Right lobe of liver (tissue), 4 donors: ENCODE measurements around the gene XPO1.

Source experiments
- CTCF ChIP-seq, 4 donors: fragments of 200-600 bp in 3 of 4; fragments of 450-650 bp in 1 of 4; IDR thresholded peaks; one replicate each; pipeline versions ENCODE4 v1.5.1 to v1.8.0; 2016 to 2022; ENCODE audit warnings: antibody characterized with exemption in 4 of 4, mild to moderate bottlenecking in 2 of 4
- POLR2A ChIP-seq: fragments of 450-650 bp; IDR thresholded peaks from one replicate; pipeline ENCODE4 v1.6.1; 2017; ENCODE audit warnings: antibody characterized with exemption, mild to moderate bottlenecking
- donor health status: DM: no; HTN: no; CAD: no.
- donor health status: DM: no; HTN: no; CAD: no.
- donor health status: DM: no; HTN: yes; CAD: no.

GRCh38 chr2:61582165-61582564 is 44.0 kb upstream of the XPO1 start:
- TF ChIP-seq POLR2A (no peak), CTCF (IDR thresholded peaks at IDR 0.05) (no peak)
